ENCODE measurements around the gene HIGD1A. TPM values are rescaled to one million over a fixed set of nuclear protein-coding genes. Genes with fewer than 3 reads are reported as not detected.

The HIGD1A gene
- total RNA-seq, 1 donor from 2014 or later = 67.6 TPM

GRCh38 chr3:42795621-42796181, 8.6 kb downstream of the HIGD1A start:
- Mint-ChIP-seq H3K27ac (ENCODE audit: unreplicated experiment) (no peak overlapping the region), H3K27me3 (ENCODE audit: unreplicated experiment) (peaks cover under 1% of the 10 kb centered on the region), H3K9me3 (ENCODE audit: unreplicated experiment) (peaks cover 4% of the 10 kb centered on the region), H3K4me3 (ENCODE audit: unreplicated experiment) (no peak overlapping the region), H3K4me1 (ENCODE audit: low read depth, unreplicated experiment) (peaks cover 18% of the 10 kb centered on the region), H3K36me3 (ENCODE audit: unreplicated experiment) (no peaks in the 10 kb centered on the region)
- no peak for DNase-seq
- TF ChIP-seq CTCF (IDR thresholded peaks at IDR 0.05; ENCODE audit: partially characterized antibody, unreplicated experiment) = no peak

GRCh38 chr3:42790714-42791229, 13.5 kb downstream of the HIGD1A start:
- Mint-ChIP-seq H3K36me3 (ENCODE audit: unreplicated experiment) (no peaks in the 10 kb centered on the region), H3K27ac (ENCODE audit: unreplicated experiment) (no peak overlapping the region), H3K4me1 (ENCODE audit: low read depth, unreplicated experiment) (peaks cover 4% of the 10 kb centered on the region), H3K4me3 (ENCODE audit: unreplicated experiment) (no peak overlapping the region), H3K27me3 (ENCODE audit: unreplicated experiment) (peaks cover 1% of the 10 kb centered on the region), H3K9me3 (ENCODE audit: unreplicated experiment) (peaks cover 2% of the 10 kb centered on the region)
- no peak for TF ChIP-seq CTCF (IDR thresholded peaks at IDR 0.05; ENCODE audit: partially characterized antibody, unreplicated experiment)
- no peak for DNase-seq

GRCh38 chr3:42786631-42787030, 17.7 kb downstream of the HIGD1A start:
- Mint-ChIP-seq H3K36me3 (ENCODE audit: unreplicated experiment) (no peaks in the 10 kb centered on the region), H3K4me1 (ENCODE audit: low read depth, unreplicated experiment) (peaks cover 3% of the 10 kb centered on the region), H3K9me3 (ENCODE audit: unreplicated experiment) (no peaks in the 10 kb centered on the region), H3K27me3 (ENCODE audit: unreplicated experiment) (peaks cover 1% of the 10 kb centered on the region), H3K27ac (ENCODE audit: unreplicated experiment) (no peak overlapping the region), H3K4me3 (ENCODE audit: unreplicated experiment) (no peak overlapping the region)
- DNase-seq = no peak
- TF ChIP-seq CTCF (IDR thresholded peaks at IDR 0.05; ENCODE audit: partially characterized antibody, unreplicated experiment) = no peak

GRCh38 chr3:42786212-42786611, 18.1 kb downstream of the HIGD1A start:
- DNase-seq = no peak
- no peaks in the 10 kb centered on the region for H3K9me3 Mint-ChIP-seq (ENCODE audit: unreplicated experiment)
- H3K27me3 Mint-ChIP-seq (ENCODE audit: unreplicated experiment) = peaks cover 1% of the 10 kb centered on the region
- peaks cover 3% of the 10 kb centered on the region for H3K4me1 Mint-ChIP-seq (ENCODE audit: low read depth, unreplicated experiment)
- no peak overlapping the region for H3K4me3 Mint-ChIP-seq (ENCODE audit: unreplicated experiment)
- TF ChIP-seq CTCF (IDR thresholded peaks at IDR 0.05; ENCODE audit: partially characterized antibody, unreplicated experiment) = no peak
- H3K27ac Mint-ChIP-seq (ENCODE audit: unreplicated experiment) = no peak overlapping the region
- H3K36me3 Mint-ChIP-seq (ENCODE audit: unreplicated experiment) = no peaks in the 10 kb centered on the region

GRCh38 chr3:42780892-42781700, 23.2 kb downstream of the HIGD1A start:
- Mint-ChIP-seq H3K4me3 (ENCODE audit: unreplicated experiment) (no peak overlapping the region), H3K36me3 (ENCODE audit: unreplicated experiment) (no peaks in the 10 kb centered on the region), H3K4me1 (ENCODE audit: low read depth, unreplicated experiment) (peaks cover 3% of the 10 kb centered on the region), H3K27ac (ENCODE audit: unreplicated experiment) (peak overlapping the region; percentile 43), H3K9me3 (ENCODE audit: unreplicated experiment) (no peaks in the 10 kb centered on the region), H3K27me3 (ENCODE audit: unreplicated experiment) (no peaks in the 10 kb centered on the region)
- TF ChIP-seq CTCF (IDR thresholded peaks at IDR 0.05; ENCODE audit: partially characterized antibody, unreplicated experiment) = peak; percentile 87
- no peak for DNase-seq
